Suppressor macrophage treated with lipopolysaccharide for 1 hour (primary cell): ENCODE data around the gene MRPL23.

Experiments used
- DNase-seq, 3 donors: peaks; one replicate each; pipeline ENCODE4 v3.0.0-alpha.2; 2020 to 2022

MRPL23 gene

GRCh38 chr11:1959786-1960185 is 12.7 kb downstream of the MRPL23 start:
- DNase-seq, result no peak

GRCh38 chr11:1963864-1964263 is 16.7 kb downstream of the MRPL23 start:
- DNase-seq, result no peak

- DNase-seq, result no peak
Observed at GRCh38 chr11:1964348-1964747, 17.2 kb downstream of the MRPL23 start.

DNA sequence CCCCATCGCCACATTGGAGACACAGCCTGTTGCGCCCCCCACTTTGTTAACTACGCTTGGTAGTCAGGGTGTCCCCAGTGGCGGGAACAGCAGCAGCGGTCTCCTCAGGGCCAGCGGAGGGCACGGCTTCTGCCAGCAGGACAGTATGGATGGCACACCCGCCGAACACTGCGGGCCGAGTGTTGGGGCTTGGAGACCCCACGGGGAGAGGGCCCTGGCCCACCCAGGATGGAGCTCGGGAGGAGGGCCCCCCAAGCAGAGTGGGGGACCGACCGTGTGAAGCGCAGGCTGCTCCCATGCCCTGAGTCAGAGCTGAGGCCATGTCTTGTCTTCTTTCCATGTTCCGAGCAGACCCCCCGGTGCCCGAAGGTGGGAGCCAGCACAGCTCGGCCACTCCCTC is 17.8 kb downstream of the MRPL23 start:
- DNase-seq, result no peak

DNA sequence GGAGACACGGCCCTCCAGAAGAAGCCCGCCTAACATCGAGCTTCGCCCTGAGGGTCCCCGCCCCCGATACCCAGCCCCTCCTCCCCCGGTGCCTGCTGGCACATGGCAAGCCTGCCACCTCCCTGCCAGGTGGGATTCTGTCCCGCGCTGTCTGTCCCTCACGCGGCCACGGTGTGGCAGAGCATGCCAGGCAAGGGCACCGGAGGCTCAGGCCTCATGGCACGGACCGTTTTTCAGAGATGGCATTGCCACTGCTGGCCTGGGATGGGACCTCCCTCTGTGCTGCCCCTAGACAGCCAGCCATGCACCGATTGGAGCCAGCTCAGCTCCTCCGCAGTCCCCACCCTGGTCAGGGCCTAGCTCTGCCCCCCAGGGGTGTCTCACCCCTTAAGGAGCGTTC is 19.4 kb downstream of the MRPL23 start:
- no peak for DNase-seq

DNA sequence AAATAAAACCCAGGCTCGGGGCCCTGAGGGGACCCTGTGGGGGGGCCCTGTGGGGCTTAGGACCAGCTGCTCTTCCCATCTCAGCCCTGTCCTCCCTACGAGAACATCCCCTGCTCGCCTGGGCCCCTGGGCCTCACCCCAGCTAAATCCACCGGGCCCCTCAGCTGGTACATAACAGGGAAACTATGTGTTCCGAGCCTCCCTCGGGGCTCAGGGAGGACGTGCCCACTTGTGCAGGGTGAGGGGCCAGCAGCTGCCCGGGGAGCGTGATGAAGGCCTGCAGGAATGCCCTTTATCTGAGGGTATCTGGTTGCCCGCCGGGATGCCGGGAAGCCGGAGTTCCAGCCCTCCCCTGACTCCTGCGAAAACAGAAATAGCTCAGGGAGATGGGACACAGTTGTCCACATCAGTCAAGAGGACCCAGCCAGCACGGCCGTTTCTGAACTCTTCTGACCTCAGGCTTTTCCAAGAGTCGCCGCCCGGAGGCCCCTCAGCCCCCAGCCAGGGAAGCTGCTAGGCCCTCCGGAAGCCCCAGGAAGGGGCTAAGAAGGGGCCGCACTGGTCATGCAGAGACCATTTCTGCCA is 20.6 kb downstream of the MRPL23 start:
- DNase-seq, result no peak

- no peak for DNase-seq
Observed at GRCh38 chr11:1968454-1969002, 21.4 kb downstream of the MRPL23 start.

DNA sequence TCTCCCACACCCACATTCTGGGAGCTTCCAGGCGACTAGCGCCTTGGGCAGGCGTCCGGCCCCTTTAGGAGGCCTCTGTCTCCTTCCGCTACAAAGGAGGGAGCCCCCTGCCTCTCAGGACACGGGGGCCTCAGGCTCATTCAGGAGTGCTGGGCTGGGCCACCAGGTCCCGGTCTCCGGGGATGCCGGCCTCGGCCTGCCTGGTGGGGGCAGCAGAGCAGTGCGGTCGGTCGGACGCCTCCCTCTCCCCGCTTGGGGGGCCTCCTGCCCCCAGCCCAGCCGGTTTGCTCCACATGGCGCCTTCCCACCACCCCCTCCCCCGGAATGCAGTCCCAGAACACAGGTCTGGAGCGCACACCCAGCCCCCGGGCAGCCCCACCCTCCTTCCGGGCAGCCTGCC is 21.9 kb downstream of the MRPL23 start:
- DNase-seq, result no peak

DNA sequence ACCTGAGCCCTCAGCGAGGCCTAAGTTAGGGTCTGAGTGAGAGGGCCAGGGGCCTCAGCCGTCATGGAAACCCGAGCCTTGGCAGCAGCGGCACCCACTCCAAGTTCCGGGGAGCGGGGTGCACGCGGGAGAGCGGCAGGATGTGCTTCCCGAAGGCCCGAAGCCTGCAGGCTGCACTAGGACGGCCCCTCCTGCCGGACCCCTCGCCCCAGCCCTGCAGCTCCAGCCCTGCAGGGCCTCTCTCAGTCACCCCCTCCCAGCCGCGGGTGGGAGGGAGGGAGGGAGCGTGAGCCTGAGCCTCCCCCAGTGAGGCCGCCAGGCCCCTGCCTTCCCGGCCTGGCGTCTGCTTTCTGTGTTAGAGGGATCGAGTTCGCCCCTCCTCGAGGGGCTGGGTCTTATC is 22.6 kb downstream of the MRPL23 start:
- DNase-seq, result no peak

GRCh38 chr11:1970956-1971355 is 23.8 kb downstream of the MRPL23 start:
- no peak for DNase-seq

DNA sequence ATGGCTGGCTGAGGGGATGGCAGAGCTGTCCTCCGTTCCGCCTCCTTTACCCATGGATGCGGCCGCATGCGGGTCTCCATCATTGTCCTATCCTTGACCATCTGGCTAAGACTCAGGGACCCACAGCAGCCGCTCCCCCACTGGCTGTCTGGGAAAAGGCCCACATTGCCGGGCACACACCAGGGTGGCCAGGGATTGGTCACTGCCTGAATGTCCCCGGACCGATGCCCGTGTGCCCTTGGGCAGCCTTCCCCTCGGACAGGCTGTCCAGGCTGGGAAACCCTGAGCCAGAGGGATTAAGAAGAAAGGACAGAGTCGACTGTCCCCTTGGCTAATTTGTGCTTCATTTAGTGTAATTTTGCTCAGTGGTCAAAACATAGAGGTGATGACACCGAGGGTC is 28.1 kb downstream of the MRPL23 start:
- no peak for DNase-seq

- DNase-seq, result no peak
Observed at GRCh38 chr11:1978720-1979473, 31.8 kb downstream of the MRPL23 start.

GRCh38 chr11:1979607-1980006 is 32.5 kb downstream of the MRPL23 start:
- DNase-seq, result no peak

- DNase-seq, result no peak
Observed at GRCh38 chr11:1982873-1983600, 35.9 kb downstream of the MRPL23 start.

GRCh38 chr11:1983601-1983961 is 36.4 kb downstream of the MRPL23 start:
- peak in 1 of 3 donors; percentile 7 for DNase-seq

- no peak for DNase-seq
Observed at GRCh38 chr11:1987024-1987423, 39.9 kb downstream of the MRPL23 start.

GRCh38 chr11:1988174-1988573 is 41.0 kb downstream of the MRPL23 start:
- DNase-seq, result no peak

GRCh38 chr11:1988667-1989317 is 41.7 kb downstream of the MRPL23 start:
- peak in 1 of 3 donors; percentile 8 for DNase-seq

DNA sequence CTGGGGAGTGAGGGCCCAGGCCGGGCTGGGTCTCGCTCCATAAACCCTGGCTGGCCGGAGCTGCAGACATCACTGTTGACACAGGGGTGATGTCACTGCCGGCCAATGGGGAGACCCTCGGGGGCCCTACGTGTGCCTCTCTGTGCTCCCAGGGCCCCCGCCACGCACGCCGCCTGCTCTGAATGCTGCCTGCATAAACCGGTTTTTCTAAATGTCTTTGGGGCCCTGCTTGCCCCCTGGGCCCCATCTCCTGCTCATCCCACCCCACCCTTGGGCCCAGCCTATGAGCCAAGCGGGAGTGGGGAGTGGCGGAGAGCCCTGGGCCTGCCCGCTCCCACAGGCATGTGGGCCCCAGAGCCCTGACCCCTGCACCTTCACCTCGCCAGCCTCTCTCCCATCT is 42.8 kb downstream of the MRPL23 start:
- DNase-seq, result no peak

GRCh38 chr11:1990872-1991578 is 43.9 kb downstream of the MRPL23 start:
- no peak for DNase-seq

DNA sequence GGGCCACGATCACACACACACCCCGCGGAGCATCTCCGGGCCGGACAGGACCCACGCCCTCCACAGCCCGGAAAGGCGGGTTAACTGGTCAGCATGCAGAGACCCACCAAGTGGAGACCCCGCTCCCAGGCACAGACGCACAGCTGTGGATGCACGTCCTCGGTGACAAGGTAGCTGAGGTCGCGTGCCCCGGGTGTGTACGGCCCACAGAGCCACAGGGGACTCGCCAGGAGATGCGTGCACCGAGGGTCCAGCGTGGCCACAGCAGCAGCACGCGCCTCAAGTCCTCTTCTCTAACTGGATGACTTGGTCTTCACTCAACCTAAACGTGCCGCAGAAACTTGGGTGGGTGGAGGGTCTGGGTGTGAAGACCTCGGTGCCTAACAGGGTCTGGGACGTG is 45.0 kb downstream of the MRPL23 start:
- no peak for DNase-seq

GRCh38 chr11:1994121-1994520 is 47.0 kb downstream of the MRPL23 start:
- DNase-seq, result no peak

DNA sequence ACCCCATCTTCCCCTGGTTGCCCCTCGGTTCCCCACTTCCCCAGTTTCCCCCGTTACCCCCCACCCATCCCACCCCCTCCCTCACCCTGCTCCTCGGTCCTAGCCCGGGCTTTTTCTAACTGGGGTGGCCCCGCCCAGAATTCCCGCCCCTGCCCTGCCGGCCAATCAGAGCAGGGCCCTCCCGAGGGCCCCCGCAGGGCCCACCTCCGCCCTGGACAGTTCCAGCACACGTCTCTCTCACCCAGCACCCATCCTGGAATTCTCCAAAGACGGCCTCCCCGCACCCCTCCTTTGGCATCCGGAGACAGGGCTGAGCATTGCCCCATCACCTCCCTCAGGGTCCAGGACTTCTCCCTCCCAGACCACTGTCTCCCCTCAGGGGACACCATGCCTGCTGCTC is 50.6 kb downstream of the MRPL23 start, which contains the start of gene H19:
TSS of gene H19 (minus strand) at position 88 of the 400 bp plus-strand sequence.
- DNase-seq, result no peak
